Lower lobe of right lung (tissue), 2 donors: ENCODE measurements around the gene GRAMD1C. TPM values are rescaled to one million over a fixed set of nuclear protein-coding genes. Genes with fewer than 3 reads are reported as not detected.

Experiments
- ATAC-seq, 2 donors: fragments of 200-7000 bp; cut with Tn5 transposase; one replicate each; pipeline ENCODE4 v1.9.1; 2020 to 2022; ENCODE audit warnings: mild to moderate bottlenecking in 2 of 2, moderate library complexity in 2 of 2
- DNase-seq: peaks from one replicate; pipeline ENCODE4 v3.0.0-alpha.2; 2020
- H3K27ac ChIP-seq: fragments of 200-600 bp; one replicate; pipeline ENCODE4 v1.8.0; 2022
- H3K27me3 ChIP-seq: fragments of 200-600 bp; one replicate; pipeline ENCODE4 v1.8.0; 2022; ENCODE audit warnings: low read depth
- H3K36me3 ChIP-seq: fragments of 200-600 bp; one replicate; pipeline ENCODE4 v1.8.0; 2022; ENCODE audit warnings: mild to moderate bottlenecking
- H3K4me1 ChIP-seq: fragments of 200-600 bp; one replicate; pipeline ENCODE4 v1.8.0; 2022
- H3K4me3 ChIP-seq: fragments of 200-600 bp; one replicate; pipeline ENCODE4 v1.8.0; 2022; ENCODE audit warnings: mild to moderate bottlenecking
- H3K9me3 ChIP-seq: fragments of 200-600 bp; one replicate; pipeline ENCODE4 v1.8.0; 2022
- intact Hi-C: fragments of 100-400 bp; cut with DNase I; formaldehyde crosslinking; loops from one replicate; pipeline ENCODE4 v1.11.0; 2022
- total RNA-seq: library from RNA; stranded (reverse); fragmentation: NEBNext Ultra II Directional; extraction: Animal tissue kit (Norgen Biotek cat#: 25700); gene quantifications from one replicate; pipeline ENCODE4 v1.2.1, GENCODE V29; 2021
- TF ChIP-seq, protein P1 (sequence below): fragments of 200-600 bp; IDR thresholded peaks from one replicate; pipeline ENCODE4 v1.8.0; 2022; ENCODE audit warnings: antibody characterized with exemption, mild to moderate bottlenecking
- donor health status: DM: no; HTN: yes; CAD: no; lungs with severe emphysema.

Gene GRAMD1C
- total RNA-seq, 1 donor from 2014 or later: 9.2 TPM

DNA sequence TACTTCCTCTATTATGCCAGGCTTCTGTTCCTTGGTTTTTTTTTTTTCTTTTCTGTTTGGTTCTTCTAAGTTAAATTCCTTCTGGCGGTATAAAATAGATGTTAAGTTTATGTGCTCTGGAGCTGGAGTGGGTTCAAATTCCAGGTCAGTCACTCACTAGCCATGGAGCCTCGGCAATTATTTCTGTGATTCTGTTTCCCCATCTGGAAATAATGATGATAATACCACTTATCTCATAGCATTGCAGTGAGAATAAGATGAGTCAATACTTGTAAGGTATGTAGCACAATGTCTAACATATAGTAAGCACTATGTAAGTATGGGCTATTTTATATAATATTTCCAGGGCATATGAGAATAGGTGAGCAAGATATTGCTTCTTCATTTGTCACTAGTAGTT, 76.1 kb downstream of the GRAMD1C start:
- Histone ChIP-seq H3K9me3 (no peaks in the 10 kb centered on the region), H3K27me3 (no peaks in the 10 kb centered on the region), H3K4me3 (no peak overlapping the region), H3K27ac (no peak overlapping the region), H3K36me3 (no peaks in the 10 kb centered on the region), H3K4me1 (peaks cover 5% of the 10 kb centered on the region)
- TF ChIP-seq, protein P1, sequence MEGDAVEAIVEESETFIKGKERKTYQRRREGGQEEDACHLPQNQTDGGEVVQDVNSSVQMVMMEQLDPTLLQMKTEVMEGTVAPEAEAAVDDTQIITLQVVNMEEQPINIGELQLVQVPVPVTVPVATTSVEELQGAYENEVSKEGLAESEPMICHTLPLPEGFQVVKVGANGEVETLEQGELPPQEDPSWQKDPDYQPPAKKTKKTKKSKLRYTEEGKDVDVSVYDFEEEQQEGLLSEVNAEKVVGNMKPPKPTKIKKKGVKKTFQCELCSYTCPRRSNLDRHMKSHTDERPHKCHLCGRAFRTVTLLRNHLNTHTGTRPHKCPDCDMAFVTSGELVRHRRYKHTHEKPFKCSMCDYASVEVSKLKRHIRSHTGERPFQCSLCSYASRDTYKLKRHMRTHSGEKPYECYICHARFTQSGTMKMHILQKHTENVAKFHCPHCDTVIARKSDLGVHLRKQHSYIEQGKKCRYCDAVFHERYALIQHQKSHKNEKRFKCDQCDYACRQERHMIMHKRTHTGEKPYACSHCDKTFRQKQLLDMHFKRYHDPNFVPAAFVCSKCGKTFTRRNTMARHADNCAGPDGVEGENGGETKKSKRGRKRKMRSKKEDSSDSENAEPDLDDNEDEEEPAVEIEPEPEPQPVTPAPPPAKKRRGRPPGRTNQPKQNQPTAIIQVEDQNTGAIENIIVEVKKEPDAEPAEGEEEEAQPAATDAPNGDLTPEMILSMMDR: no peak
- intact Hi-C loops: no loop called here
- ATAC-seq (no peak), DNase-seq (no peak)

DNA sequence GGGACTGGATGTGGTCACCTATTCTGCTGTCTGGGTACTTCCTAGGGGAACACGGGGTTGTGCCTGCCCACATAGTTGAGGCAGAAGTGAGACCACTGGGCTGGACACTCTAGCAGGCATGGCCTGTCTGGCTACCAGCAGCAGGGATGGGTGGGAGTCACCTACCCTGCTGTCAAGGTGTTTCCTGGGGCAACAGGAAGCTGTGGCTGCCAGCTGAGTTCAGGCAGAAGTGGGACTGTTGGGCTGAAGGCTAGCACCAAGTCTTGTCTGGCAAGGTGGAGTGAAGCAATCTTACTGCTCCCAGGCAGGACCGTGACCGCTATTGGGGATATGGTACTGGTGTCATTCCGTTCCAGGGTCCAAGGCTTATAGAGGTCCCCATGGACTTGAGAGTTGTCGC, 89.0 kb downstream of the GRAMD1C start:
- TF ChIP-seq, protein P1: no peak
- H3K4me3 ChIP-seq: no peak overlapping the region
- H3K27ac ChIP-seq: no peak overlapping the region
- no peaks in the 10 kb centered on the region for H3K27me3 ChIP-seq
- intact Hi-C loops: no loop called here
- peaks cover 9% of the 10 kb centered on the region for H3K9me3 ChIP-seq
- no peak for ATAC-seq
- no peak for DNase-seq
- H3K4me1 ChIP-seq: no peaks in the 10 kb centered on the region
- H3K36me3 ChIP-seq: no peaks in the 10 kb centered on the region

DNA sequence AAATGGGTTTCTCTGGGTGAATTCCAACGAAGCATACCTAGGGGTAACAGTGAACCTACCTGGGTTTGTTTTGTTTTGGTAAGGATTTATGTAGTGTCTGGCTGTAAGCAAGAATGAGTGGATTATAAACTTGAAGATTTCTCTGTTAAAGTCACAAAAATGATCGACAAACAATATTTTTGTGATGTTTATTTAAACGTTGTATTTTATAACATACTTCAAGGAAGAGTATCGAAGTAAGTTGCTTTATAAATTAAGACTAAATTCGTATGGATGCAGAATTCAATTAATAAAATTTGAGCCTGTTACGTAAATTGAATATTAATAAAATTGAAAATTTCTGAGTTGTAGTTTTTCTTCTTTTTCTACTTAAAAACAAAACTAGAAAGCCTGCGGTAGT, 108.2 kb downstream of the GRAMD1C start:
- TF ChIP-seq, protein P1: no peak
- Histone ChIP-seq H3K36me3 (no peaks in the 10 kb centered on the region), H3K9me3 (no peaks in the 10 kb centered on the region), H3K27me3 (no peaks in the 10 kb centered on the region), H3K27ac (peak overlapping the region; percentile 72), H3K4me3 (peak overlapping the region; percentile 77), H3K4me1 (peaks cover 10% of the 10 kb centered on the region)
- intact Hi-C loops: no loop called here
- DNase-seq (no peak), ATAC-seq (no peak)

DNA sequence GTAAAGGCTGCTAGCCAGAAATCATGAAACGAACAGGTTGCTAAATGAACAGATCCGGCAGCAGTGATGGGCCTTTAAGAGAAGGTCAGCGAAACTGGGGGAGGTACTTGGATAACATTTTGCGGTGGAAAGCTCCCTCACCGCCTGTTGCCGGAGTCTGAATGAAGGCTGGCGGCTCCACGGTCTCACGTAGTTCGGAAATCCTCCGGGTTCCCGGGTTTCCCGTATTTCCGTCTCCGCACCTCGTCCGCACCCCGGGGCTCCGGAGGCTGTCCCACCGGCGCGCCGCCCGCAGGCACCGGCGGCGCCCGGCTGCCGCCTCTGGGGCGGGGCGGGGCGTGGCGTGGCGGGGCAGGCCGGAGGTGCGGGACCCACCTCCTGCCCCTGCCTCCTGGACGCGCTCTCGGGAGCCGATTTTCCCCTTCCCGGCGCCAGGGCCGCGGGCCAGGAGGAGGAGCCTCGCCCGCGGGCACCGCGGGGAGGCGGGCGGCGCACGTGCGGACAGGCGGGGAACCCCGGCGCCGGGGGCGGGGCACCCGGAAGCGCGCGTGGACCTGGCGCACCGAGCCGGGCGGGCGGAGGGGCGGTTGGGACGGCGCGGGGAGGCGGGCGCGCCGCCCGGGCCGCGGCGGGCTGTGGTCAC, 108.9 kb downstream of the GRAMD1C start, which contains the start of gene ZDHHC23:
Gene ZDHHC23 (plus strand): TSS at position 642 of the 643 bp plus-strand sequence. CDS start 790 bp downstream, outside the sequence.
- intact Hi-C loops: no loop called here
- Histone ChIP-seq H3K27me3 (no peaks in the 10 kb centered on the region), H3K36me3 (no peaks in the 10 kb centered on the region), H3K4me1 (peaks cover 10% of the 10 kb centered on the region), H3K4me3 (peak within 1 kb of the TSS; percentile 77), H3K27ac (peak within 1 kb of the TSS; percentile 72), H3K9me3 (no peaks in the 10 kb centered on the region)
- DNase-seq (peak; percentile 88), ATAC-seq (peak; percentile 95 to 96)
- TF ChIP-seq, protein P1: no peak

DNA sequence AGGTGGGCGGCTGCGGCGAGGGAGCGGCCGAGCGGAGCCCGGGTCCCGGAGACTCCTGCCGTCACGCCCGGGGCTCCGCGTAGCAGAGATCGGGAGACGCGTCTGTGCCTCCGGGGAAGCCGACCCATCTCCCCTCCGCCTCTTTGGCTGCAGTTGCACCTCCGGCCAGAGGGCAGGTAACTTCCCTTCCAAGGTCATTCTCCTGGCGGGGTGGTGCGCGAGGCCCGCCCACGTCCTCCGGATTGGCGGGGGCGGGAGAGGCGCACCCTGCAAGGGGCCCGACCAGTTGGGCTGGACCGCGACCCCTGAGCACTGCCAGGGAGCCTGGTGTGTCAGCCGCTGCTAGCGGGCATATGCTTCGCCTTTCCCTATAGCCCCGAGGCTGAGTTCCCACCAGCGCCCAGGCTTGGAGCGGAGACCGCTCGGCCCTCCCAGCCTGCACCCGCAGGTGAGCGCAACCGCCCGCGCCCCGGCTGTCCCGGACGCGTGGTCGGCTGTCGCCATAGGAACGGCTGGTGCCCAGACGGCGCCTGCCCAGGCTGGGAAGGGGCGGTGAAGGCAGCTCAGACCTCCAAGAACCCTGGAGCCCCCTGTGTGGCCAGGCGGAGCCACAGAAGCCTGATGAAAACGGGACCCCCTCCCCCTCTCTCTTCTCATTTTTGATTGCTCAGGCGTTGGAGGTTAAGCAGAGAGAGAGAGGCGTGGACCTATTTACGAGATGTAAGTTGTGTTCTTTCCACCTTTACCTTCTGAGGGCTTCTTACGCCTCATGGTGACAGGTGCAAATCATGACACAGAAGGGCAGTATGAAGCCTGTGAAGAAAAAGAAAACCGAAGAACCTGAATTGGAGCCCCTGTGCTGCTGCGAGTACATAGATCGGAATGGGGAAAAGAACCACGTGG, 109.7 kb downstream of the GRAMD1C start:
- Histone ChIP-seq H3K27me3 (no peaks in the 10 kb centered on the region), H3K4me3 (peak overlapping the region; percentile 77), H3K36me3 (no peaks in the 10 kb centered on the region), H3K27ac (peak overlapping the region; percentile 66), H3K9me3 (no peaks in the 10 kb centered on the region), H3K4me1 (peaks cover 10% of the 10 kb centered on the region)
- peak; percentile 65 for DNase-seq
- ATAC-seq: peak; percentile 65 to 71
- TF ChIP-seq, protein P1: no peak
- intact Hi-C loops: no loop called here
